ENCODE results near the gene MFF.
A peak's percentile ranks its signal among the peaks of the same experiment; 100 is the strongest.

MFF gene

GRCh38 chr2:227325839-227326195 is 766 bp downstream of the MFF start:
- DNase-seq (ENCODE audit: low read depth) = peak; percentile 57
- TF ChIP-seq CTCF (IDR thresholded peaks at IDR 0.05; ENCODE audit: low read length, missing control alignments) = no peak
- H3K4me3 ChIP-seq (replicated peaks; ENCODE audit: low read depth, low read length) = peak overlapping the region; percentile 98

- no peak for DNase-seq (ENCODE audit: low read depth)
These were observed 1.7 kb downstream of the MFF start for GRCh38 chr2:227326783-227327182.

GRCh38 chr2:227335713-227336112 is 10.7 kb downstream of the MFF start:
- peak; percentile 13 for DNase-seq (ENCODE audit: low read depth)
- H3K4me3 ChIP-seq (replicated peaks; ENCODE audit: low read depth, low read length) = no peak overlapping the region
- no peak for TF ChIP-seq CTCF (IDR thresholded peaks at IDR 0.05; ENCODE audit: low read length, missing control alignments)

More at GRCh38 chr2:227326783-227327182, 1.7 kb downstream of the MFF start:
- H3K4me3 ChIP-seq (replicated peaks; ENCODE audit: low read depth, low read length) = peak overlapping the region; percentile 98
- no peak for TF ChIP-seq CTCF (IDR thresholded peaks at IDR 0.05; ENCODE audit: low read length, missing control alignments)

GRCh38 chr2:227337442-227337841 is 12.4 kb downstream of the MFF start:
- no peak for DNase-seq (ENCODE audit: low read depth)
- no peak overlapping the region for H3K4me3 ChIP-seq (replicated peaks; ENCODE audit: low read depth, low read length)
- TF ChIP-seq CTCF (IDR thresholded peaks at IDR 0.05; ENCODE audit: low read length, missing control alignments) = no peak

- no peak for TF ChIP-seq CTCF (IDR thresholded peaks at IDR 0.05; ENCODE audit: low read length, missing control alignments)
- DNase-seq (ENCODE audit: low read depth) = no peak
- H3K4me3 ChIP-seq (replicated peaks; ENCODE audit: low read depth, low read length) = no peak overlapping the region
These were observed 14.1 kb downstream of the MFF start for GRCh38 chr2:227339098-227339599.

GRCh38 chr2:227340106-227340505 is 15.1 kb downstream of the MFF start:
- DNase-seq (ENCODE audit: low read depth) = no peak
- TF ChIP-seq CTCF (IDR thresholded peaks at IDR 0.05; ENCODE audit: low read length, missing control alignments) = no peak
- no peak overlapping the region for H3K4me3 ChIP-seq (replicated peaks; ENCODE audit: low read depth, low read length)

GRCh38 chr2:227341553-227341952 is 16.5 kb downstream of the MFF start:
- TF ChIP-seq CTCF (IDR thresholded peaks at IDR 0.05; ENCODE audit: low read length, missing control alignments) = no peak
- no peak for DNase-seq (ENCODE audit: low read depth)
- H3K4me3 ChIP-seq (replicated peaks; ENCODE audit: low read depth, low read length) = no peak overlapping the region

All from fibroblast of pulmonary artery (primary cell).